ENCODE data around the gene CRYZL1. TPM values are rescaled to one million over a fixed set of nuclear protein-coding genes. Genes with fewer than 3 reads are reported as not detected.

Gene CRYZL1
- total RNA-seq, 1 experiment from 2014 or later: 46.6 TPM

DNA sequence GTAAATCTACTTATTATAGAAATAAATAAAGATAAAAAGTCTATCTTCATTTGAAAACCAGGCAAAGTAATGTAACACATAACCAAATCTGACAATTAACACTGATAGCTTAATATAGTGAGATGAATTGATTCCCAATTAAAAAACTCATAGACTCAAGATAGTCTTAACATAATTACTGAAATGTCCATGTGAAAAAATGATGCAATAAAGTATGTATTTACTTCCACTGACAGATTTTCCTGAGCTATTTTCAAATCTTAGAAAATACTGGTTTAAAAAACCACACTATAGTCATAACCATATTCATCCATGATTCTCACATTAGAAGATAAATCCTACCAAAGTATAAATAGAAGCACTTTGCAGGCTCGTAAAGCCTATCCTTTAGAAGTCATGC is 43.5 kb downstream of the CRYZL1 start:
- intact Hi-C loops (cut with micrococcal nuclease; ENCODE audit: unreplicated experiment): no loop called here
- BruUV-seq (replicated peaks): no TSS peak
- DNase-seq (ENCODE audit: low spot score): no peak
- H3K27ac ChIP-seq (ENCODE audit: low read depth, low read length, poor library complexity, severe bottlenecking): no peak overlapping the region
- H3K4me3 ChIP-seq (ENCODE audit: low read depth, low read length, poor library complexity, severe bottlenecking): no peak overlapping the region
- ChIA-PET CTCF (interaction anchor here (1.2 kb wide), 1 partner anchor 12 kb away, joined by 3 read pairs; no protein-coding TSS in a partner anchor), POLR2A (ENCODE audit: low non-redundant PET) (no interaction called here)
- no peaks in the 10 kb centered on the region for H3K9me3 ChIP-seq (ENCODE audit: low read depth, low read length, poor library complexity, severe bottlenecking)
- H3K4me1 ChIP-seq (ENCODE audit: insufficient read depth, low read length, poor library complexity, severe bottlenecking): no peaks in the 10 kb centered on the region
- TF ChIP-seq EZH2 (IDR thresholded peaks at IDR 0.05; ENCODE audit: borderline replicate concordance, low read depth, low read length, poor library complexity, severe bottlenecking) (no peak), CTCF (conservative IDR thresholded peaks at IDR 0.05; ENCODE audit: low read depth, low read length) (no peak)
- peaks cover 57% of the 10 kb centered on the region for H3K36me3 ChIP-seq (ENCODE audit: insufficient read depth, low read length, poor library complexity, severe bottlenecking)
- H3K27me3 ChIP-seq (replicated peaks; ENCODE audit: insufficient read depth, low read depth, low read length, poor library complexity): no peaks in the 10 kb centered on the region

DNA sequence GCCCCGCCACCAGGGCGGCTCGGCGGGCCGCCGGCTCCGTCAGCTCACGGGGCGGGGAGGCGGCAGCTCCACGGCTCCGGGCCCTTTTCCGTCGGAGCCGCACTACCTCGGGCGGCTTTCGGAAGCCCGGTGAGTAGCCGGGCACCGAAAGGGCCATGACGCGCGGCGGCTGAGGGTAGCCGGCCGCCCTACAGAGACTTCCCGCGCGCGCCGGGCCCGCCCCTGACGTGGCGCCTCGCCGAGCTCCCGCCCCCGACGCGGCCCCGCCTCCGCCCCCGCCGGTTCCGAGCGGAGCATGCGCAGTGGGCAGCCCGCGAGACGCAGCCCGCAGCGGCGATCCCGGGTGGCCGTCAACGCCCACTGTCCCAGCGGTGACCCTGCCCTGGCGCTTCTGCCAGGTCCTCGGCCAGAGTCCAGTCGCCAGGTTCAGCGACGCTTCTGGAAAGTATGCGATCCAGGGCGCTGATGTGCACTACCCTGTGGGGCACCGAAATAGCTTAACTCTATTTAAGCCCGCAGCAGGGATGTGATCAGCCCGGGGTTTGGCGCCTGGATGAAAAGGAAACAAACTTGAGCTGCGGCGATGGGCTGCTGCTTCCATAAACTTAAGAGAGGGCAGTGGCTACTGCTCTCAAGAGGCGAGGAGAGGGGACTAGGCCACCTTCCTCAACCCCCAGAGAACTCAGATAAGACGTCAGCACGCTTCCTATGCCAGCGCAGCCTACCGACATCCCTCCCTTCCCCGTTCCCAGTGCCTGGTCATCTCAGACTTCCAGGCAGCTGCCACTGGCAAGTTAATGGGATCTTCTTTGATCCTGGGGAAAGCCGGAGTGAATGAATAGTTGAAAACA is 52.8 kb downstream of the CRYZL1 start, which contains the start of gene DONSON:
DONSON (minus strand) TSS at position 200 of the 851 bp plus-strand sequence; CDS start at position 157, 43 bp downstream.
- Histone ChIP-seq H3K4me1 (ENCODE audit: insufficient read depth, low read length, poor library complexity, severe bottlenecking) (peaks cover 8% of the 10 kb centered on the region), H3K36me3 (ENCODE audit: insufficient read depth, low read length, poor library complexity, severe bottlenecking) (peaks cover 26% of the 10 kb centered on the region), H3K27me3 (replicated peaks; ENCODE audit: insufficient read depth, low read depth, low read length, poor library complexity) (no peaks in the 10 kb centered on the region), H3K27ac (ENCODE audit: low read depth, low read length, poor library complexity, severe bottlenecking) (peak within 1 kb of the TSS; percentile 96), H3K4me3 (ENCODE audit: low read depth, low read length, poor library complexity, severe bottlenecking) (peak within 1 kb of the TSS; percentile 98), H3K9me3 (ENCODE audit: low read depth, low read length, poor library complexity, severe bottlenecking) (no peaks in the 10 kb centered on the region)
- no TSS peak for BruUV-seq (replicated peaks)
- intact Hi-C loops (cut with micrococcal nuclease; ENCODE audit: unreplicated experiment): loop anchor here (5.0 kb wide), 1 partner anchor 46 kb away; the partner anchor contains the start of genes GART and SON
- peak; percentile 87 for DNase-seq (ENCODE audit: low spot score)
- POLR2A ChIA-PET (ENCODE audit: low non-redundant PET): no interaction called here
- TF ChIP-seq CTCF (conservative IDR thresholded peaks at IDR 0.05; ENCODE audit: low read depth, low read length) (no peak), EZH2 (IDR thresholded peaks at IDR 0.05; ENCODE audit: borderline replicate concordance, low read depth, low read length, poor library complexity, severe bottlenecking) (no peak)
- CTCF ChIA-PET: interaction anchor here (0.5 to 1.7 kb wide), 5 partner anchors 17 to 68 kb away, joined by 3 to 13 read pairs (median 4); no protein-coding TSS in a partner anchor

DNA sequence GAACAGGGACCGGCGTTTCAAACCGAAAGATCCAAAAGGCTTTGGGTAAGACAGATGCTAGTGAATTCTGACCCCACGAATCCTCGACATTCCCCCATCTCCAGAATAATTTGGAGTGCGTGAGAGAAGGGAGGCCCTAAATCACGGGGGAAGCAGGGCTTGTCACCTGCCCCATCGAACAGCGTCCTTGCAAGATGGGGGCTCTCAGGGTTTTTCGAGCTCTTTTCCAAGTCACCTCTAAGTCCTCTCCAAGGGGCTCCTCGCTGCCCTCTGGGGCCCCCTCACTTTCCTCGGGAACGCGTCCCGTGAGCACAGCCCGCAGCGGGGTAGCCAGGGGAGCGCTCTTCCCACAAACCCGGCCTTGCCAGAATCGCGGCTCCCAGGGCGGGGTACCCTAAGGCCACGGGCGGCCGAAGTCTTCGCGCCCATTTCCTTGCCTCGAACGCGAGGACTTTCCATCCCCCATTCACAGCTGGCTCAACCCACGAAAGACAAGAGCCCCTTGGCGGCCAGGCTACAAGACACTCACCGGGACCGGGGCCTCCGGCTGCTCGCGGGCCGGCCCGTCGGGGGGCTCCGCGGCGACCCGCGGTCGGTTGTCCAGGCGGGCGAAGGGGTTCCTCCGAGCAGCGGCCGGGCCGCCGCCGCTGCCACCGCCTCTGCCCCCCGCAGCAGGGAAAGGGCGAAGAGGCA is 53.6 kb downstream of the CRYZL1 start:
- Histone ChIP-seq H3K36me3 (ENCODE audit: insufficient read depth, low read length, poor library complexity, severe bottlenecking) (peaks cover 32% of the 10 kb centered on the region), H3K27me3 (replicated peaks; ENCODE audit: insufficient read depth, low read depth, low read length, poor library complexity) (no peaks in the 10 kb centered on the region), H3K4me3 (ENCODE audit: low read depth, low read length, poor library complexity, severe bottlenecking) (peak overlapping the region; percentile 98), H3K9me3 (ENCODE audit: low read depth, low read length, poor library complexity, severe bottlenecking) (no peaks in the 10 kb centered on the region), H3K4me1 (ENCODE audit: insufficient read depth, low read length, poor library complexity, severe bottlenecking) (peaks cover 8% of the 10 kb centered on the region), H3K27ac (ENCODE audit: low read depth, low read length, poor library complexity, severe bottlenecking) (peak overlapping the region; percentile 96)
- TF ChIP-seq EZH2 (IDR thresholded peaks at IDR 0.05; ENCODE audit: borderline replicate concordance, low read depth, low read length, poor library complexity, severe bottlenecking): no peak
- 0 out of 2 replicates have a peak, but pooled peaks have one; percentile 8 for TF ChIP-seq CTCF (conservative IDR thresholded peaks at IDR 0.05; ENCODE audit: low read depth, low read length)
- ChIA-PET CTCF (interaction anchor here (0.5 to 1.7 kb wide), 3 partner anchors 18 to 32 kb away, joined by 3 to 13 read pairs (median 4); no protein-coding TSS in a partner anchor), POLR2A (ENCODE audit: low non-redundant PET) (interaction anchor here (0.6 kb wide), 1 partner anchor 776 kb away, joined by 11 read pairs; no protein-coding TSS in a partner anchor)
- no TSS peak for BruUV-seq (replicated peaks)
- intact Hi-C loops (cut with micrococcal nuclease; ENCODE audit: unreplicated experiment): loop anchor here (5.0 kb wide), 1 partner anchor 46 kb away; the partner anchor contains the start of genes GART and SON
- peak; percentile 53 for DNase-seq (ENCODE audit: low spot score)
